ENCODE results near the gene SPATA4.

SPATA4 gene

GRCh38 chr4:176210579-176211296, 15.4 kb upstream of the SPATA4 start:
- DNase-seq (ENCODE audit: low spot score) = no peak
- in situ Hi-C loops (cut with MboI; ENCODE audit: low sequenced_read_pairs, unreplicated experiment) = no loop called here
- TF ChIP-seq CTCF (IDR thresholded peaks at IDR 0.05; ENCODE audit: borderline replicate concordance, control extremely low read depth, extremely low read depth, insufficient read depth, missing control alignments) = no peak

DNA sequence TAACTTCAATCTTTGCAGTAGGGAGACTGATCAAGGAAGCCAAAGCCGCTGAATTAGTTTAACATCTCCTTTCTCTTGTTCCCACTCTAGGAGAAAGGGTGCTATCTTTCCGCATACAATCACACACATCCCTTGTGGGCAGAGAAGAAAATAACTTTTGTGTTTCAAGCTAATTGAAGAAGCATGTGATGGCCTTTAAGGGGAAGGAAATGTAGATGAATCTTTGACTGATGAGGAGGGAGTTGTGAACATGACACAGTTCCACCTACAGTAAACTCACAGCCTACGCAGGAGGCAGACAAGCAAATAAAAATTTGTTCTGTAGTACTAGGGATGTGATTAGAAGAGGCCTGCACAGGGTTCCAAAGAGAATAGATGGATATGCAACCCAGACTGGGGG, 14.7 kb upstream of the SPATA4 start:
- DNase-seq (ENCODE audit: low spot score) = no peak
- TF ChIP-seq CTCF (IDR thresholded peaks at IDR 0.05; ENCODE audit: borderline replicate concordance, control extremely low read depth, extremely low read depth, insufficient read depth, missing control alignments) = no peak
- in situ Hi-C loops (cut with MboI; ENCODE audit: low sequenced_read_pairs, unreplicated experiment) = no loop called here

DNA sequence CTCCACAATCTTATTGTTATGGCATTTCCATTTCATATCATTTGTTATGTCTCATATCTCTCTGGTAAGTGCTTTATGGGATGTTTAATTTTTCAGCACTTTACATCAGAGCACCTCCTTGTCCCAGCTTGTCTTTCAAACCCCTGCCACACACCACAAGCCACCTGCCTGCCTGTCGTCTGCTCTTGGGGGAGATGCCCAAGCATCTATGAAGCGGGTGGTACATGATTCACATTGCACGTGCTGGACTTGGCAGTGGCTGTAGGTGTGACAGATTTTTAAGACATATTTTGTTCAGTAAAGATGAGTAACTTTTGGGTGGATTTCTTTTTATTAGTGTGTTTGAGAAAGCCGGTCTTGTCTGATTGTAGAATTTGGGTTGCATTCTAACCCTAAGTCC, 14.2 kb upstream of the SPATA4 start:
- TF ChIP-seq CTCF (IDR thresholded peaks at IDR 0.05; ENCODE audit: borderline replicate concordance, control extremely low read depth, extremely low read depth, insufficient read depth, missing control alignments) = no peak
- in situ Hi-C loops (cut with MboI; ENCODE audit: low sequenced_read_pairs, unreplicated experiment) = no loop called here
- no peak for DNase-seq (ENCODE audit: low spot score)

GRCh38 chr4:176207839-176208238, 12.5 kb upstream of the SPATA4 start:
- DNase-seq (ENCODE audit: low spot score) = no peak
- TF ChIP-seq CTCF (IDR thresholded peaks at IDR 0.05; ENCODE audit: borderline replicate concordance, control extremely low read depth, extremely low read depth, insufficient read depth, missing control alignments) = no peak
- in situ Hi-C loops (cut with MboI; ENCODE audit: low sequenced_read_pairs, unreplicated experiment) = no loop called here

DNA sequence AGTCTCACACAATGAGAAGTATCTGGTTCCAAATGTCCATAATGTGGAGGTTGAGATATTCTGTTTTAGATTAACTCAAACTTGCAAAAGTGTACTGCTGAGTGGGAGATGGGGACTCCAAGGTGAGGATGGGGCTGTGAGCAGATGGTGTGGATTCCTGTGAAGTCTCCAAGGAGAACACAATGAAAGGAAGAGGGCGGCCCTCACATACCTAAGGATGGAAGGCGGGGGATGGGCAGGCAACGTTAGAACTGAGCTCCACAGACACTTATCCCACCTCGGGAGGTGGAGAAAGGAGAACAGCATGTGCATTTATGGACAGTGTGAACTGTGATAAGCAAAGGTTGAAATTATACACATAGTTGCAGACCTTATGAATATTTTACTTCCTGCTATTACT, 9.9 kb upstream of the SPATA4 start:
- in situ Hi-C loops (cut with MboI; ENCODE audit: low sequenced_read_pairs, unreplicated experiment) = no loop called here
- DNase-seq (ENCODE audit: low spot score) = no peak
- TF ChIP-seq CTCF (IDR thresholded peaks at IDR 0.05; ENCODE audit: borderline replicate concordance, control extremely low read depth, extremely low read depth, insufficient read depth, missing control alignments) = no peak

- no peak for TF ChIP-seq CTCF (IDR thresholded peaks at IDR 0.05; ENCODE audit: borderline replicate concordance, control extremely low read depth, extremely low read depth, insufficient read depth, missing control alignments)
- no peak for DNase-seq (ENCODE audit: low spot score)
- in situ Hi-C loops (cut with MboI; ENCODE audit: low sequenced_read_pairs, unreplicated experiment) = no loop called here
Measured at GRCh38 chr4:176198316-176198903, 3.0 kb upstream of the SPATA4 start.

Data from GM13976 (cell line).